Measurements from ENCODE around the gene TOGARAM2. TPM values are rescaled to one million over a fixed set of nuclear protein-coding genes. Genes with fewer than 3 reads are reported as not detected.

Gene TOGARAM2
- total and polyA plus RNA-seq, 10 of the 15 experiments (the other 5 are each of a cell fraction or from before 2014, with no cell fraction given) = 0.01 to 0.06 (median 0.03) TPM; not detected in 7

- no peak for TF ChIP-seq BCL11A (IDR thresholded peaks at IDR 0.05; ENCODE audit: low read depth, low read length)
- no peak for TF ChIP-seq ESRRA (IDR thresholded peaks at IDR 0.05; ENCODE audit: low read length)
- no peak for TF ChIP-seq EZH2 (IDR thresholded peaks at IDR 0.05; ENCODE audit: borderline replicate concordance, control insufficient read depth, low read depth, low read length)
- intact Hi-C loops (cut with micrococcal nuclease; ENCODE audit: unreplicated experiment) = no loop called here
- Histone ChIP-seq H3K4me1 (ENCODE audit: control insufficient read depth, insufficient read depth, low read length) (peaks cover 12% of the 10 kb centered on the region), H3K27ac (ENCODE audit: control insufficient read depth, insufficient read depth) (no peak overlapping the region), H3K79me2 (ENCODE audit: control insufficient read depth, insufficient read depth, low read length) (no peaks in the 10 kb centered on the region), H3K27me3 (replicated peaks in 1 of 2; ENCODE audit: control insufficient read depth in 2 of 2, insufficient read depth in 2 of 2, low read length in 1 of 2) (no peaks in the 10 kb centered on the region), H3K9ac (ENCODE audit: control insufficient read depth, insufficient read depth, low read length) (no peak overlapping the region), H3K4me2 (ENCODE audit: control insufficient read depth, insufficient read depth) (no peak overlapping the region), H3K36me3 (ENCODE audit: control insufficient read depth in 2 of 2, insufficient read depth in 2 of 2, low read length in 1 of 2) (no peaks in the 10 kb centered on the region), H4K20me1 (ENCODE audit: control insufficient read depth, insufficient read depth) (no peaks in the 10 kb centered on the region), H2AFZ (ENCODE audit: control insufficient read depth, low read depth, low read length) (no peak overlapping the region), H3K9me3 (replicated peaks; ENCODE audit: control insufficient read depth, insufficient read depth, low read length) (no peaks in the 10 kb centered on the region), H3K4me3 (no peak overlapping the region)
- ChIA-PET RAD21 (ENCODE audit: unreplicated experiment) (no interaction called here), POLR2A (no interaction called here), CTCF (interaction anchor here (0.8 to 1.1 kb wide), 2 partner anchors 8 to 157 kb away, joined by 3 read pairs; no protein-coding TSS in a partner anchor), SMC1A (ENCODE audit: uncharacterized antibody, unreplicated experiment) (interaction anchor here (0.5 kb wide), 1 partner anchor 262 kb away, joined by 3 read pairs; no protein-coding TSS in a partner anchor)
- in situ Hi-C loops (cut with MboI) = no loop called here
- ATAC-seq (no peak), DNase-seq (ENCODE audit: low read depth, low spot score) (no peak), FAIRE-seq (no peak)
- 77% methylated on average over 9 of the region's 9 CpGs for WGBS (ENCODE audit: insufficient coverage, insufficient replicate concordance, low lambda C conversion rate, missing lambda C conversion rate)
- no TSS peak for BruUV-seq (replicated peaks)
Measured at GRCh38 chr2:29042561-29043075, 61.5 kb downstream of the TOGARAM2 start.

- no peaks in the 10 kb centered on the region for H3K9me3 ChIP-seq (replicated peaks; ENCODE audit: control insufficient read depth, insufficient read depth, low read length)
- RAD21 ChIA-PET (ENCODE audit: unreplicated experiment) = no interaction called here
- H3K27ac ChIP-seq (ENCODE audit: control insufficient read depth, insufficient read depth) = no peak overlapping the region
- BruUV-seq (replicated peaks) = no TSS peak
- H3K27me3 ChIP-seq (replicated peaks in 1 of 2; ENCODE audit: control insufficient read depth in 2 of 2, insufficient read depth in 2 of 2, low read length in 1 of 2) = no peaks in the 10 kb centered on the region
- no peak overlapping the region for H3K9ac ChIP-seq (ENCODE audit: control insufficient read depth, insufficient read depth, low read length)
- H2AFZ ChIP-seq (ENCODE audit: control insufficient read depth, low read depth, low read length) = no peak overlapping the region
- ATAC-seq = no peak
- no peaks in the 10 kb centered on the region for H3K36me3 ChIP-seq (ENCODE audit: control insufficient read depth in 2 of 2, insufficient read depth in 2 of 2, low read length in 1 of 2)
- no peak for FAIRE-seq
- no peak for DNase-seq (ENCODE audit: low read depth, low spot score)
- H3K4me2 ChIP-seq (ENCODE audit: control insufficient read depth, insufficient read depth) = no peak overlapping the region
- WGBS (ENCODE audit: insufficient coverage, insufficient replicate concordance, low lambda C conversion rate, missing lambda C conversion rate) = 43% methylated on average over 4 of the region's 4 CpGs
- H3K4me3 ChIP-seq = no peak overlapping the region
- SMC1A ChIA-PET (ENCODE audit: uncharacterized antibody, unreplicated experiment) = no interaction called here
- CTCF ChIA-PET = interaction anchor here (1.1 kb wide), 1 partner anchor 64 kb away, joined by 4 read pairs; no protein-coding TSS in a partner anchor
- peaks cover 10% of the 10 kb centered on the region for H3K4me1 ChIP-seq (ENCODE audit: control insufficient read depth, insufficient read depth, low read length)
- POLR2A ChIA-PET = no interaction called here
- in situ Hi-C loops (cut with MboI) = no loop called here
- H4K20me1 ChIP-seq (ENCODE audit: control insufficient read depth, insufficient read depth) = no peaks in the 10 kb centered on the region
- H3K79me2 ChIP-seq (ENCODE audit: control insufficient read depth, insufficient read depth, low read length) = no peaks in the 10 kb centered on the region
- no peak for TF ChIP-seq JUND (IDR thresholded peaks at IDR 0.05; ENCODE audit: low read depth, low read length)
- TF ChIP-seq, protein P1, sequence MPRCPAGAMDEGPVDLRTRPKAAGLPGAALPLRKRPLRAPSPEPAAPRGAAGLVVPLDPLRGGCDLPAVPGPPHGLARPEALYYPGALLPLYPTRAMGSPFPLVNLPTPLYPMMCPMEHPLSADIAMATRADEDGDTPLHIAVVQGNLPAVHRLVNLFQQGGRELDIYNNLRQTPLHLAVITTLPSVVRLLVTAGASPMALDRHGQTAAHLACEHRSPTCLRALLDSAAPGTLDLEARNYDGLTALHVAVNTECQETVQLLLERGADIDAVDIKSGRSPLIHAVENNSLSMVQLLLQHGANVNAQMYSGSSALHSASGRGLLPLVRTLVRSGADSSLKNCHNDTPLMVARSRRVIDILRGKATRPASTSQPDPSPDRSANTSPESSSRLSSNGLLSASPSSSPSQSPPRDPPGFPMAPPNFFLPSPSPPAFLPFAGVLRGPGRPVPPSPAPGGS (IDR thresholded peaks at IDR 0.05; ENCODE audit: borderline replicate concordance, insufficient read depth, low read depth, low read length, poor library complexity, severe bottlenecking) = no peak
- TF ChIP-seq, protein P2, sequence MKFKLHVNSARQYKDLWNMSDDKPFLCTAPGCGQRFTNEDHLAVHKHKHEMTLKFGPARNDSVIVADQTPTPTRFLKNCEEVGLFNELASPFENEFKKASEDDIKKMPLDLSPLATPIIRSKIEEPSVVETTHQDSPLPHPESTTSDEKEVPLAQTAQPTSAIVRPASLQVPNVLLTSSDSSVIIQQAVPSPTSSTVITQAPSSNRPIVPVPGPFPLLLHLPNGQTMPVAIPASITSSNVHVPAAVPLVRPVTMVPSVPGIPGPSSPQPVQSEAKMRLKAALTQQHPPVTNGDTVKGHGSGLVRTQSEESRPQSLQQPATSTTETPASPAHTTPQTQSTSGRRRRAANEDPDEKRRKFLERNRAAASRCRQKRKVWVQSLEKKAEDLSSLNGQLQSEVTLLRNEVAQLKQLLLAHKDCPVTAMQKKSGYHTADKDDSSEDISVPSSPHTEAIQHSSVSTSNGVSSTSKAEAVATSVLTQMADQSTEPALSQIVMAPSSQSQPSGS (IDR thresholded peaks at IDR 0.05; ENCODE audit: low read length) = no peak
- TF ChIP-seq RAD51 (IDR thresholded peaks at IDR 0.05) = no peak
- no peak for TF ChIP-seq NR2C1 (IDR thresholded peaks at IDR 0.05)
- no peak for TF ChIP-seq SMAD5 (IDR thresholded peaks at IDR 0.05; ENCODE audit: low read depth)
- no peak for TF ChIP-seq TCF7 (IDR thresholded peaks at IDR 0.05; ENCODE audit: borderline replicate concordance)
- no peak for TF ChIP-seq HDGF (IDR thresholded peaks at IDR 0.05)
- TF ChIP-seq ASH2L (IDR thresholded peaks at IDR 0.05; ENCODE audit: borderline replicate concordance, low read depth) = no peak
- no peak for TF ChIP-seq HDAC6 (IDR thresholded peaks at IDR 0.05; ENCODE audit: unreplicated experiment)
- TF ChIP-seq RBBP5 (conservative IDR thresholded peaks at IDR 0.05) = no peak
- intact Hi-C loops (cut with micrococcal nuclease; ENCODE audit: unreplicated experiment) = no loop called here
Measured at GRCh38 chr2:29044459-29044858, 63.4 kb downstream of the TOGARAM2 start.
